Suprapubic skin (tissue), 4 donors: ENCODE data around the gene LRRC9. TPM values are rescaled to one million over a fixed set of nuclear protein-coding genes. Genes with fewer than 3 reads are reported as not detected.
"Not testable (repeated sequence)": the region's sequence is repeated elsewhere in the genome, so short reads cannot be mapped to it uniquely, and the experiment has no call there.

ENCODE experiments used
- DNase-seq, 2 donors: peaks; one replicate each; pipeline ENCODE4 v3.0.0-alpha.2; 2019; ENCODE audit warnings: low spot score in 2 of 2
- H3K27ac ChIP-seq: fragments of 200-600 bp; sonication (generic); one replicate; pipeline ENCODE4 v1.5.1; 2019
- H3K27me3 ChIP-seq: fragments of 200-600 bp; sonication (generic); one replicate; pipeline ENCODE4 v1.5.1; 2019
- H3K36me3 ChIP-seq: fragments of 200-600 bp; sonication (generic); one replicate; pipeline ENCODE4 v1.5.1; 2019
- H3K4me1 ChIP-seq: fragments of 200-600 bp; sonication (generic); one replicate; pipeline ENCODE4 v1.5.1; 2019
- H3K4me3 ChIP-seq: fragments of 200-600 bp; sonication (generic); one replicate; pipeline ENCODE4 v1.5.1; 2019; ENCODE audit warnings: mild to moderate bottlenecking
- H3K9me3 ChIP-seq: fragments of 200-600 bp; sonication (generic); one replicate; pipeline ENCODE4 v1.5.1; 2019
- CTCF ChIP-seq, 2 donors: fragments of 200-600 bp in 1 of 2; fragments of 450-650 bp in 1 of 2; sonication (generic) in 1 of 2; IDR thresholded peaks; one replicate each; pipeline ENCODE4 v1.5.1; 2016 to 2019; ENCODE audit warnings: antibody characterized with exemption in 2 of 2, mild to moderate bottlenecking in 1 of 2, moderate library complexity in 1 of 2
- EP300 ChIP-seq: sonication (generic); formaldehyde crosslinking; IDR thresholded peaks from one replicate; pipeline ENCODE4 v1.6.1; 2017; ENCODE audit warnings: antibody characterized with exemption
- POLR2A ChIP-seq, 2 donors: fragments of 450-650 bp; IDR thresholded peaks; one replicate each; pipeline ENCODE4 v1.6.1; 2017; ENCODE audit warnings: antibody characterized with exemption in 2 of 2, mild to moderate bottlenecking in 2 of 2, moderate library complexity in 2 of 2
- POLR2AphosphoS5 ChIP-seq, 3 donors: sonication (generic); formaldehyde crosslinking; IDR thresholded peaks; one replicate each; pipeline ENCODE4 v1.6.1; 2017; ENCODE audit warnings: antibody characterized with exemption in 3 of 3
- WGBS: methylation state at CpG from one replicate; pipeline ENCODE4 v1.1.5; 2018; 5-methylcytosine and 5-hydroxymethylcytosine counted together
- total RNA-seq, 4 donors: library from RNA; depleted of rRNA; stranded (reverse); fragments of >200 nt; gene quantifications; one replicate each; pipeline ENCODE4 v1.1.0, GENCODE V29; 2016

Gene LRRC9
- total RNA-seq, 4 donors from 2014 or later, result not detected

DNA sequence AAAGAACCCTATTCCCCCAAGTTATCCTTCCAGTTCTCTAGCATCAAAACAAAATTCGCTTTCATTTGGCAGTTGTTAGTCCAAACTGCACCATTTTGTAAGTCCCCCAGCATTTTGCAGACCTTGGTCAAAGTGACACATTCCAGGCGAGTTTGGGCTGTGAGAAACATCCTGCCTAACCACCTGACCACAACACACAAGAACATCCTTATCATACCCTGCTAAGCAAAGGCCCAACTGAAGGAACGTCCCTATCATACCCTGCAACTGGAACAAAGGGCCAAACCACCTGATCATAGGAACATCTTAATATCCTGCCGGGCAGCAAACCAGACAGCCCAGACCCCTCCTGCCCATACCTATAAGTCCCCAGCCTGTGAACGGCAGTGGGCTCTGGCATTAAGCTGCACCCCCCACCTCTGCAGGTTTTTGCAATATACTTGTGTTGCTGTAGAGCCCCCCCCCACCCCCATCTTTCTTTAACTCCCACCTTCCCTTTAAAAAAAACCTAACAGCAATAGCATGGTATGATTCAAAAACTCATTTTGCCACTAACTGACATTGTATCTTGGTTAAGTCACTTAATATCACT is 174.5 kb downstream of the LRRC9 start:
- Histone ChIP-seq H3K27ac (no peak overlapping the region), H3K27me3 (no peaks in the 10 kb centered on the region), H3K36me3 (peaks cover 4% of the 10 kb centered on the region), H3K9me3 (no peaks in the 10 kb centered on the region), H3K4me3 (no peak overlapping the region), H3K4me1 (peaks cover 37% of the 10 kb centered on the region)
- 61% methylated on average over 5 of the region's 5 CpGs for WGBS
- TF ChIP-seq POLR2A (IDR thresholded peaks at IDR 0.05) (no peak), EP300 (no peak), CTCF (IDR thresholded peaks at IDR 0.05) (no peak), POLR2AphosphoS5 (IDR thresholded peaks at IDR 0.05) (no peak)
- DNase-seq, result no peak

GRCh38 chr14:60095231-60095630 is 175.3 kb downstream of the LRRC9 start:
- no peak for TF ChIP-seq EP300
- no peak for TF ChIP-seq CTCF (IDR thresholded peaks at IDR 0.05)
- no peak for TF ChIP-seq POLR2AphosphoS5 (IDR thresholded peaks at IDR 0.05)
- TF ChIP-seq POLR2A (IDR thresholded peaks at IDR 0.05), result no peak
- H3K36me3 ChIP-seq, result peaks cover 4% of the 10 kb centered on the region
- no peaks in the 10 kb centered on the region for H3K27me3 ChIP-seq
- no peak for DNase-seq
- no peaks in the 10 kb centered on the region for H3K9me3 ChIP-seq
- H3K4me1 ChIP-seq, result peaks cover 37% of the 10 kb centered on the region
- H3K27ac ChIP-seq, result no peak overlapping the region
- H3K4me3 ChIP-seq, result no peak overlapping the region

DNA sequence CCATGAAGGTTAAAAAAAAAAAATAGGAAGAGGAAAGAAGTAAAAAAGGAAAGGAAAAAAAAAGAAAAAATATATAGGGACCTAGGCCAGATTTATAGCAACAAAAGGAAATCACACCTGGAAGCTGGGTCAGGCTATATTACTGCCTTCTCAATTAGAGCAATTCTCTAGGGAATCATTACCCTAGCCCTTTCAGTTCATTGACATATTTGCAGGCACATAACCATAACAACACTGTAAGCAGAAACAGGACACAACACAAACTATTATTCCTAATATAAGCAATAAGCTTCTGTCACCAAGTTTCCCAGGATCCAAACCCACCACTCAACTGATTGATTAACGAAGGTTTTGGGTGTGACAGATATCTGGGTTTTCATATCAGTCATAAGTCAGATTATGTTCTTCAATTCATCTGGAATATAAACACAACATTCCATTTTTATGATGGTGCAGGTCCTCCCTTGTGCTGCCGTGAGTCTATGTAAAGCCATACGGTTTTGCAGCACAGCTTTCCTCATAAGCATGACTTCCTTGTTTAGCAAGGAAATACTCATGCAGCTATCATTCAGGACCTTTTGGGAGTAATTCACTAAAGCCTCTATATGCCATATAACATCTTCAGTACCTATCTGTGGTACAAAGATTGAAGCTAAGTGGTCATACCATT is 176.0 kb downstream of the LRRC9 start:
- TF ChIP-seq POLR2AphosphoS5 (IDR thresholded peaks at IDR 0.05) (no peak), POLR2A (IDR thresholded peaks at IDR 0.05) (no peak), EP300 (no peak), CTCF (IDR thresholded peaks at IDR 0.05) (no peak)
- peaks cover 4% of the 10 kb centered on the region for H3K36me3 ChIP-seq
- 53% methylated on average over 3 of the region's 3 CpGs for WGBS
- DNase-seq, result no peak
- H3K4me1 ChIP-seq, result peaks cover 33% of the 10 kb centered on the region
- no peak overlapping the region for H3K27ac ChIP-seq
- no peaks in the 10 kb centered on the region for H3K9me3 ChIP-seq
- H3K27me3 ChIP-seq, result no peaks in the 10 kb centered on the region
- no peak overlapping the region for H3K4me3 ChIP-seq

- TF ChIP-seq EP300 (no peak), POLR2A (IDR thresholded peaks at IDR 0.05) (no peak), POLR2AphosphoS5 (IDR thresholded peaks at IDR 0.05) (no peak), CTCF (IDR thresholded peaks at IDR 0.05) (no peak)
- 76% methylated on average over 6 of the region's 6 CpGs for WGBS
- DNase-seq, result no peak
- Histone ChIP-seq H3K27ac (no peak overlapping the region), H3K4me1 (peaks cover 35% of the 10 kb centered on the region), H3K27me3 (no peaks in the 10 kb centered on the region), H3K9me3 (no peaks in the 10 kb centered on the region), H3K36me3 (peaks cover 4% of the 10 kb centered on the region), H3K4me3 (no peak overlapping the region)
Observed at GRCh38 chr14:60097974-60098373, 178.0 kb downstream of the LRRC9 start.

- H3K4me3 ChIP-seq, H3K9me3 ChIP-seq, H3K36me3 ChIP-seq, DNase-seq, H3K27me3 ChIP-seq, H3K27ac ChIP-seq: not testable (repeated sequence)
- 94% methylated on average over 7 of the region's 7 CpGs for WGBS
- H3K4me1 ChIP-seq, result peaks cover 21% of the 10 kb centered on the region
Observed at GRCh38 chr14:60099855-60100254, 179.9 kb downstream of the LRRC9 start.
